C1 segment of cervical spinal cord (tissue), 14 donors: ENCODE measurements around the gene DHX38.

Experiments
- DNase-seq, 14 donors: peaks; one replicate each; lab custom pipeline; 2025; lab: John Stamatoyannopoulos, UW

Gene DHX38

DNA sequence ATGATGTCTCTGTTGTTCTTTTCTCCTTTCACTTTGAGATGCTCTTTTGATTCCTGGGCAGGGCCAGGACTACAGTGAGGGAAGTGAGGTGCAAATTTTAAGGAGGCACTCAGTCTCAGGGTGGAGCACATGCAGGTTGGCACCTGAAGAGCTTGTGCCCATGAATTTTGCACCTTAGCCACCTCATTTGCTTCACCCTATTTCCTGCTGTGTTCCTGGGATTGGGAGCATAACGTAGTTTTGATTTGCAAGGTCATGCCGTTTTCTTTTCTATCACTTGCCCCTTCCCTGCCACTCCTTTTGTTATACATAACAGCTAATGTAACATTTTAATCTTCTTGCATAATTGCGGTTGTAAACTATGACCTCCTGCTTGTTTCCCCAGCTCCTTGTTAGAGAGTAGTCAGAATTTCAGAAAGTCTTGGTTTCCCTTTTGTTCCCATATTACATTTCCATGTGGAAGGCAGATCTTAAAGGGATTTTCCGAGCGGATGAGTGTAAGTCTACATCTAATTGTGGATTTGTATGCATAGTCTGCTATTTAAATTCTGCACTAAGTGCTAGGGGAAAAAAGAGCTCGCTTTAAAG lies 68.6 kb downstream of the DHX38 start:
- DNase-seq, result no peak
